Esophagus mucosa (tissue), 1 donor: ENCODE measurements around the gene RNF220. TPM values are rescaled to one million over a fixed set of nuclear protein-coding genes. Genes with fewer than 3 reads are reported as not detected.
A peak's percentile ranks its signal among the peaks of the same experiment; 100 is the strongest.

Experiments
- ATAC-seq: fragments of 200-7000 bp; cut with Tn5 transposase; one replicate; pipeline ENCODE4 v1.9.1; 2020
- total RNA-seq: library from RNA; stranded (reverse); gene quantifications from one replicate; pipeline ENCODE4 v1.2.4, GENCODE V29; 2023
- donor health status: DM: yes; HTN: yes; CAD: no.

The RNF220 gene
- total RNA-seq, 1 donor from 2014 or later, result 29.4 TPM

GRCh38 chr1:44553771-44554170 lies 148.7 kb downstream of the RNF220 start:
- peak; percentile 48 for ATAC-seq

- ATAC-seq, result no peak
These were observed 149.7 kb downstream of the RNF220 start for GRCh38 chr1:44554706-44555105.

GRCh38 chr1:44557778-44558177 lies 152.7 kb downstream of the RNF220 start:
- no peak for ATAC-seq

- no peak for ATAC-seq
These were observed 153.8 kb downstream of the RNF220 start for GRCh38 chr1:44558883-44559282.

GRCh38 chr1:44559330-44559729 lies 154.3 kb downstream of the RNF220 start:
- no peak for ATAC-seq

- no peak for ATAC-seq
These were observed 154.9 kb downstream of the RNF220 start for GRCh38 chr1:44559913-44560312.

GRCh38 chr1:44560696-44561095 lies 155.6 kb downstream of the RNF220 start:
- ATAC-seq, result peak; percentile 61

- ATAC-seq, result no peak
These were observed 160.2 kb downstream of the RNF220 start for GRCh38 chr1:44565259-44565750.

- ATAC-seq, result no peak
These were observed 160.8 kb downstream of the RNF220 start for GRCh38 chr1:44565833-44566232.

- ATAC-seq, result no peak
These were observed 161.4 kb downstream of the RNF220 start for GRCh38 chr1:44566281-44567046.

GRCh38 chr1:44568128-44568900 lies 163.3 kb downstream of the RNF220 start:
- no peak for ATAC-seq

- ATAC-seq, result no peak
These were observed 164.4 kb downstream of the RNF220 start for GRCh38 chr1:44569491-44569890.

- no peak for ATAC-seq
These were observed 166.9 kb downstream of the RNF220 start for GRCh38 chr1:44571712-44572571.

- ATAC-seq, result no peak
These were observed 167.5 kb downstream of the RNF220 start for GRCh38 chr1:44572572-44572879.

GRCh38 chr1:44575396-44575795 lies 170.3 kb downstream of the RNF220 start:
- ATAC-seq, result no peak

- ATAC-seq, result peak; percentile 43
These were observed 171.5 kb downstream of the RNF220 start for GRCh38 chr1:44576456-44577150.

- no peak for ATAC-seq
These were observed 176.2 kb downstream of the RNF220 start for GRCh38 chr1:44581205-44581604.

GRCh38 chr1:44584167-44584566 lies 179.1 kb downstream of the RNF220 start:
- no peak for ATAC-seq

GRCh38 chr1:44585315-44585920 lies 180.4 kb downstream of the RNF220 start:
- ATAC-seq, result no peak

GRCh38 chr1:44587796-44588460 lies 182.9 kb downstream of the RNF220 start:
- no peak for ATAC-seq

- no peak for ATAC-seq
These were observed 183.6 kb downstream of the RNF220 start for GRCh38 chr1:44588551-44589210.
